GM21423 (cell line): ENCODE results near the gene RAB10.
"Not testable (repeated sequence)": the region's sequence is repeated elsewhere in the genome, so short reads cannot be mapped to it uniquely, and the experiment has no call there.

Experiments
- ATAC-seq: cut with Tn5 transposase; IDR thresholded peaks from one replicate; pipeline ENCODE4 v1.9.1; 2021; ENCODE audit warnings: mild to moderate bottlenecking, moderate library complexity; ENCODE audit not compliant: unreplicated experiment

RAB10 gene

DNA sequence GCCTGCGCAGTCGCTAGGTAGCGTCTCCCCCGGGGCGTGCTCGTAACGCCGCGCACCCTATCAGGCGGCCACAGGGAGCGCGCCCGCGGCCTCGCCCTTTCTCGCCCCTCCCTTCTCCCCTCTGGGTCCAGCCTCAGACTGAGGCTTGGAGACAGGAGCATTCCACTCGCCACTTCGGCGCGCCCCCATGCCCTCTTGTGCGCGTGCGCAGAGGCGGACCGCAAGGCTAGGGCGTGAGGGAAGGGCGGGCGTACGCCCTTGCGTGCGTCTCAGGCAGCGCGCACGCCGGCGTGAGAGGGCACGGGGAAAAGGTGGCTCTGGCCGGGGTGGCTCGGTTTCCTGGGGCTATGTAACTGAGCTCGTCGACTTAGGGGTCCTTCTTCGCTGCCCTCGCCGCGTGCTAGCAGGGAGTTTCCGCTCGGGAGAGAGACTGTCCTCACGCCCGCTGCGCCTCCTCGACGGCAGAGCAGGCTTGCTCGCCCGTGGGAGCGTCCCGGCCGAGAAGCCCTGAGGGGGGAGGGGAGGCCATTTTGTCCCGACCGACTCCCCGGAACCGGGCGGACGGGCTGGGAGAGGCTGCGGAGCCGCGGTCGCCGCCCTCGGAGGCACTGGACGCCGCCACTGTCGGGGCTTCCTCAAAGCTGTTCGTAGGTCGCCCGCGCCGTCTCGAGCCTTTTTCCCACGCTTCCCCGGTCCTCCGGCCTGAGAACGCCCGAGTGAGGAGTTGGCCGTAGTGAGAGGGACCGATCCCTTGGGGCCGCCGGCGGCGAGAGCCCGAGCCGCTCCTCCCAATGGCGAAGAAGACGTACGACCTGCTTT, at the start of gene RAB10:
TSS of gene RAB10 (plus strand) at position 267 of the 819 bp plus-strand sequence. CDS start at position 792, 525 bp downstream.
- peak; percentile 86 for ATAC-seq

DNA sequence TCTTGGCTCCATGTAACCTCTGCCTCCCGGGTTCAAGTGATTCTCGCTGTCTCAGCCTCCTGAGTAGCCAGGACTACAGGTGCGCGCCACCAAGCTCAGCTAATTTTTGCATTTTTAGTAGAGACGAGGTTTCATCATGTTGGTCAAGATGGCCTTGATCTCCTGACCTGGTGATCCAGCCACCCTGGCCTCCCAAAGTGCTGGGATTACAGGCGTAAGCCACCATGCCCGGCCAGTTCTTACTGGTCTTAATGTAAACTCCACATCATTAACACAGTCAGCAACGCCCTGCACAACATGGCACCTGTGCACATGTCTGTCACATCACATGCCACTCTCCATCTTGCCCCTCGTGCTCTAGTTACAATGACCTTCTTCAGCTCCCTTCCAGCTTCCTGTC, 45.8 kb upstream of the RAB10 start:
- ATAC-seq: no peak

DNA sequence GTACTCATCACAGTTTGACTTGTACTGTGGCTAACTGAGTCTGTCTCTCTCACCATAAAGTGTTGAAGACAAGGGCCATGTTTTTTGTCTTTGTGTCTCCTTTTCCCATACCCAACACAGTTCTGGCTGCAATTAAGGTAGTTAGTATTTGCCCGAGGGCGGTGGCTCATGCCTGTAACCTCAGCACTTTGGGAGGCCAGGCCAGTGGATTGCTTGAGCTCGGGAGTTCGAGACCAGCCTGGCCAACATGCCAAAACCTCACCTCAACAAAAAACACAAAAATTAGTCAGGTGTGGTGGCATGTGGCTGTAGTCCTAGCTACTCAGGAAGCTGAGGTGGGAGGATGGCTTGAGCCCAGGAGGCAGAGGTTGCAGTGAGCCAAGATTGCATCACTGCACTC, 44.7 kb upstream of the RAB10 start:
- ATAC-seq: no peak

DNA sequence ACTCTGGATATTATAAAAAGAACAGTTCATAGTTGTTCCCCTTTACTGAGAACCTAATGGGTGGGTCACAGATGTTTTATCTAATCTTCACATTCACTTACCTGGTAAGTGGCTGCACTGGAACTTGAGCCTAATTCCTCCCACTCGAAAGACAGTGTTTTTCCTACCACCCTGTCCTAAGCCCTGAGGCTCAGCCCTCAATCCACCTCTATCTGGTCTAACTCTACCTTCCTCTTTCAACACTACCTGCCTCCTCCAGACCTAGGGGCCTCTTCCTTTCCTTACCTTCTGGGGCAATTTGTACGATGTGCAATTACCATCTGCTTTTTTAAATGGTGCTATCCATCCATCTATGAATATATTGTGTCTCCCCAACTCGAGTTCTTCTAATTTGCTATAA, 41.9 kb upstream of the RAB10 start:
- ATAC-seq: no peak

DNA sequence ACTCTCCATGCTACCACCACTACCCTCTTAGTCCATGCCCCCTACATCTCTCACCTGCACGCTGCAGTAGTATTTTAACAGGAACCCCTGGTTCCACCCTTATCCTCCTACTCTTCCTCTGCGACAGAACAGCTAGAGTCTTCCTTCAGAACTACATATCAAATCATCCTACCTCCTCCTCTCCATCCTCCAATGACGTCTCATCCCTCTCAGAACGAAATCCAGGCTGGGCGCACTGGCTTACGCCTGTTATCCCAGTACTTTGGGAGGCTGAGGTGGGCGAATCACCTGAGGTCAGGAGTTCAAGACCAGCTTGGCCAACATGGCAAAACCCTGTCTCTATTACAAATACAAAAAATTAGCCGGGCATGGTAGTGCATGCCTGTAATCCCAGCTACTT, 41.3 kb upstream of the RAB10 start:
- no peak for ATAC-seq

DNA sequence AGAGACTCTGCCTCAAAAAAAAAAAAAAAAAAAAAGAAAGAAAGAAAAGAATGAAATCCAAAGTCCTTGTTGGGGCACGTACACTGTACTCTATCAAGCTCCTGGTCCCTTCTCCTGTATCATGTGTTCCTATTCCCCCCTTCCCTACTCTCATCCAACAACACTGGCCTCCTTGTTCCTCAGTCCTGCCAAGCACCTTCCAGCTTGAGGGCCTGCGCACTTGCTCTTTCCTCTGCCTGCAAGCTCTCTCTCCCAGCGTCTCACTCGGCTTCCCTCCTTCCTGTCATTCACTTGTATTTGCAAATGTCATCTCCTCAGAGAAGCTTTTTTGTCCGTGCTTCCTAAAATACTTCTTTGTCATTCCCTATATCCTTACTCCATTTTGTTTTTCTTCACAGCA, 40.8 kb upstream of the RAB10 start:
- no peak for ATAC-seq

DNA sequence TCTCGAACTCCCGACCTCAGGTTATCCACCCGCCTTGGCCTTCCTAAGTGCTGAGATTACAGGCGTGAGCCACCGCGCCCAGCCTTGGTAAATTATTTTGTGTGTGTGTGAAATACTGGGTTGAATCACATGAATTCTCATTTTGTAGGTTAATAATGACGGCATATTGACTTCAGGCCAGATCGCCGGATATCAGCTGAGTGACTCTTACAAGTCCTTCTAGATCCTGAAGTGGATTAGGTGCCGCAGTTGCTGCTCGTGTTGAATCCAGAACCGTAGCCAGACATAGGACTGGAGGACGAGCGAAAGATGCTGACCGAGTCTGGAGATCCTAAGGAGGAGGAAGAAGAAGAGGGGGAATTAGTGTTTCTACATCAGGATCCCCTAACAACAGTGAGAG, 39.4 kb upstream of the RAB10 start:
- no peak for ATAC-seq

DNA sequence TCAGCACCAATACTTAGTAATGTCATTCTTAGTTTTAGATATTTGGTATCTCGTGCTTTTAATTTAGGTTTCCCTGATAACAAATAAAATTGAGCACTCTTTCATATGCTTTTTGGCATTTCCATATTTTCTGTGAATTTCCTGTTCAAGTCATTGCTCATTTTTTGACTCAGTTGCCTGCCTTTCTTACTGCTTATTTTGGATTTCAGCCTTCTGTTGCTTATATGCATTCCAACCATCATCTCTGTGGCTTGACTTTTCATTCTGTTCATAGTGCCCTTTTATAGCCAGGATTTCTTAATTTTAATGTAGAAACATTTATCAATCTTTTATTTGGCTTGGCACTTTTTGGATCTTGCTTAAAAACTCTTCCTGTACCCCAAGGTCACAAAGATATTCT, 37.0 kb upstream of the RAB10 start:
- ATAC-seq: no peak

DNA sequence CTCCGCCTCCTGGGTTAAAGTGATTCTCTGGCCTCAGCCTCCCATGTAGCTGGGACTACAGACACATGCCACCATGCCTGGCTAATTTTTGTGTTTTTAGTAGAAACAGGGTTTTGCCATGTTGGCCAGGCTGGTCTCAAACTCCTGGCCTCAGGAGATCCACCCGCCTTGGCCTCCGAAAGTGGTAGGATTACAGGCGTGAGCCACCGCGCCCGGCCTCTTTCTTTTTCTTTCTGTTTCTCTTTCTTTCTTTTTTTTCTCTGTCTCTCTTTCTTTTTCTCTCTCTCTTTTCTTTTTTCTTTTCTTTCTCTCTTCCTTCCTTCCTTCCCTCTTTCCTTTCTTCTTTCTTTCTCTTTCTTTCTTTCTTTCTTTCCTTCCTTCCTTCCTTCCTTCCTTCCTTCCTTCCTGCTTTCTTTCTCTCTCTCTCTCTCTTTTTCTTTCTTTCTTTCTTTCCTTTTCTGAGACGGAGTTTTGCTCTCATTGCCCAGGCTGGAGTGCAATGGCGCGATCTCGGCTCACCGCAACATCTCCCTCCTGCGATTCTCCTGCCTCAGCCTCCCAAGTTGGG, 35.0 kb upstream of the RAB10 start:
- not testable (repeated sequence) for ATAC-seq

DNA sequence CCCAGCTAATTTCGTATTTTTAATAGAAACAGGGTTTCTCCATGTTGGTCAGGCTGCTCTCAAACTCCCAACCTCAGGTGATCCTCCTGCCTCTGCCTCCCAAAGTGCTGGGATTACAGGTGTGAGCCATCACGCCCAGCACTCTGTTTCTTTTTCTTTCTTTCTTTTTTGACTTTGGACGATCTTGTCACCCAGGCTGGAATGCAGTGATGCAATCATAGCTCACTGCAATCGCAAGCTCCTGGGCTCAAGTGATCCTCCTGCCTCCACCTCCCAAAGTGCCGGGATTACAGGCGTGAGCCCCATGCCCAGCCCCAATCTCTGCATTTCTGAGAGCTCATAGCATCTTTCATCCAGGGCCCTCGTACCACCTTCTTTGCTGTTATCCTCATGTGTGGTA, 34.5 kb upstream of the RAB10 start:
- not testable (repeated sequence) for ATAC-seq

DNA sequence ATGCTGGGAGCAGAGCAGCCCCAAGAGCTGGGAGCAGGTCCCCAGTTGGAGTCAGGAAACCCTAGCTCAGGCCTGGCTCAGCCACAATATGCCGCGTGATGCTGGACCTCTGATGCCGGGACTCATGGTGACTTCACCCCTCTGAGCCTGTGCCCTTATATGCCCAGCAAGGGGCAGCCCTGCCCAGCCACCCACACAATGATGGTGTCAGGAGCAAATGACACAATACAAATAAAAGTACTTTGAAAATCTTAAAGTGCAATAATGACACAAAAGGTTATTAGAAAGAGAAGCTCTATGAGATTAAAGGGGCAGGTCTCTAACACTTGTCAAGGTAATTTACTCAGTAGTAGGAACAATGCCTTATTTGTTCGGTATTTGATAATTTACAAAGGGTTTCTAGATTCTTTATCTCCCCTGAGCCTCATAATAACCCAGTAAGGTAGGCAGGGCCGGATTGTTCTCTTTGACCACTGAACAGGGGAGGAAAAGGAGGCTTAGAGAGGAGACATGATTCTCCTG, 33.3 kb upstream of the RAB10 start:
- ATAC-seq: no peak

DNA sequence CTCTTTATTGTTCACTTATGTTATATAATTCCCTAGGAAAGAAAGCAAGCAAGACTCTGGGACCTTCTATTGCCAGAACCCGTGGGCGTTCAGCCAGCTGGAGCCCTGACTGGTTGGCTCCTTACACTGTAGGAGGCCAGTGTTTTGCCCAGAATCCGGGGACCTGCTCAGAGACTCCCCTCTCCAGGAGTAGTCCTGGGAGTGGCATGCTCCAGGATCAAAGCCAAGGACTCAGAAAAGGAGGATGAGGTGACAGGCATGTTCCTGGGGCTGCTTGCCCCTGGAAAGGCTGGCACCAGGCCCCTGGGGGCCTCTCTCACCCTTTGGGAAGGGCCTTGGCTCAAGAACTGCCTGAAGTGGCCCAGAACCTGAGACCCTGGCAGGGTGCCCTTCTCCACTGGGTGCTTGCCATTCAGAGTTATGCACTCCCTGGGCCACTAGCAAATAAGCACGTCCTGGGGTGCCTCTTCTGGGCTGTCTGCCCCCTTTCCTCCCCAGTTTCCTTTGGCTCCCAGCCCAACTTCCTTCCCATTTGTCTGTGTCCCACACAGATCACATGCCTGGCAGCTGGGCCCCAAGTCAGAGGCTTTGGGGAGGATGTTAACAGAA, 32.0 kb upstream of the RAB10 start:
- no peak for ATAC-seq

DNA sequence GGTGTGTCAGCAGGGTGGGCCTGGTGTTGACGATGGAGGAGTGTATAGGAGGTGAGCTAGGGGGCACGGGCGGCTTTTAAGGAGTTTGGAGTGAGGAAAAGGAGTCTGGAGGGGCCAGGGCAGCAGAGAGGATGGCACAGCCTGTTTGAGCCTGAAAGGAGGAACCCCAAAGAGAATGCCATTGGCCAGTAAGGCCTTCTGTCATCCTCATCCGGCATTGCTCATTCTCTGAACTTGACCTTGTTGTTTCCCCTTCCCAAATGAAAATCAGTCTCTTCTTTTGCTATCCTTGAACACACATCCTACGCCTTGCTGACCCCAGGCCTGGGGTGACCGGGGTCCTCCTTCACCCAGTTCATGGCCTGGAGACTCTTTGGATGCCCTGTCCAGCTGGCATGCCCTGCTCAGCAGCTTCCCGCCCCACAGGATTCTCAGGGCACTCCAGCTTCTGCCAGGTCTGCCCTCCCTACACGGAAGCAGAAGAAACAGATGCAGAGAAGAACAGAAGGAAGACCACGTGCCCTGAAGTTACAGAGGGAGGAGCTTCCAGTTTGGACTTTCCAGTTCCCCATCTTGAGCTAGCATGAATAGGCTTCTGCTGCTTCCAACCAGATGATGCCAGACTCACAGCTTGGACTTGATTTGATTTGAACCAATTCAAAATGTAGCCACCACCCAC, 31.1 kb upstream of the RAB10 start:
- ATAC-seq: no peak

DNA sequence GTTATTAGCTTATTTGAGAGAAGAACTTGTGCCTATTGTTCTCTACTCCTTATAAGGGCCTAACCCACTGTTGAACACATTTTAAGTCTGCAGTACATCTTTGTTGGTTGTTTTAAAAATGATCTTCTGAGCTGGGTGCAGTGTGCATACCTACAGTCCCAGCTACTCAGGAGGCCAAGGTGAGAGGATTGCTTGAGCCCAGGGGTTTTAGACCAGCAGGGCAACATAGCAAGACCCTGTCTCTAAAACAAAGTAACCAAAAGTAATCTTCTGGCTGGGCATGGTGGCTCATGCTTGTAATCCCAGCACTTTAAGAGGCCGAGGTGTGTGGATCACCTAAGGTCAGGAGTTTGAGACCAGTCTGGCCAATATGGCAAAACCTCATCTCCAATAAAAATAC, 25.8 kb upstream of the RAB10 start:
- ATAC-seq: no peak

DNA sequence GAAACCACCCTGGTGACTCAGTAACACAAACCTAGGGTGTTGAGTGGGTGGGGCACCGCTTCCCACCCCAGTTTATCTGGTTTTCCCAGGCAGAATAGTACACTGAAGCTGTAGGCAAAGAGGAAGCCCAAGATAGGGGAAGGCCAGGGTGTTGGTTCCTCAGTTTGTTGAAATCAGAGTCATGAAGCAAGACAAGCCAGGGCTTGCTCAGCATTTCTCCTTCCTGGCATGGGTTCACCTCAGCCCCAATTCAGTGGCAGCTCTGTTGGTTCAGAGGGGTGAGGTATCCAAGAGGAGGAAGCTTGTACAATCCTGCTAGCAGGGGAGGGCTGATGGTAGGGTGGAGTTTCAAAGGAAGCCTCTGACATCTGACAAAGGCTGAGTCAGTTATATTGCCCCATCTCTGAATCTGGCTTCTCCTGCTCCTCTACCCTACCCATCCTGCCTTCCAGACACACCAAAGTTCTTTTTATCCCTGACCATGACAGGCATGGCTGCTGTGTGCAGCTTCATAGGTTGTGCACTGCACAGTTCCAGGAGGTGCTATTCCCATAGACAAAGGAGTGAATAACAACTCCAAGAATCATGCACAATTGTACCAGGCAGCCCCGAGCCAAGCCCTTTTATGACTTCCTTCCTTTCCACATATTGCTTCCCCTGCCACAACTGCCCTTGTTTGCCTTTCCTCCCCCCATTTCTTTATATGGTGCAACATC, 24.9 kb upstream of the RAB10 start:
- ATAC-seq: no peak

DNA sequence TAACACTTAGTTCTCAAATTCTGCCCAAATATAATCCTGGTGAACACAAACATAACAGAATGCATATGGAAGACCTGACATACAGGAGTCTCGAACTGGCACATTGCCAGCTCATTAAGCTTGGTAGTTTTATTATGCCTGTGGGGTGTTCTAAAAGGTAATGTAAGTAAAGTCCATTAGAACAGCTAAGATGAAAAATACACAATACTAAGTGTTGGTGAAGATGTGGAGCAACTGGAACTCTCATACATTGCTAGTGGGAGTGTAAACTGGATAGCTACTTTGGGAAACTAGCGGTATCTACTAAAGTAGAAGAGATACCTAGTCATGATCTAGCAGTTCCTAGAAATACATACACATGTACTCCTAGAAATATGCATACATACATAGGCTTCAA, 24.3 kb upstream of the RAB10 start:
- no peak for ATAC-seq

DNA sequence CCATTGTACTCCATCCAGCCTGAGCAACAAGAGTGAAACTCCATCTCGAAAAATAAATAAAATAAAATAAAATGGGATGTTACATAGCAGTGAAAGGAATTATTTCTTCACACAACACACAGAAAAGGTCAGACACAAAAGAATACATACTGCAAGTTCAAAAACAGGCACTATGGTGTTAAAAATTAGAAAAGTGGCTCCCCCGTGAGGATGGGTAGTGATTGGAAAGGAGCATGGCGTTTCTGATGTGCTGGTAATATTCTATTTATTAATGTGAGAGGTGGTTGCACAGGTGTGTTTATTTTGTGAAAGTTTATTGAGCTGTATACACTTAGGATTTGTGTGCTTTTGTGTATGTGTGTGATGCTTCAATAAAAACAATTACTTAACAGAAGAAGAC, 22.9 kb upstream of the RAB10 start:
- no peak for ATAC-seq

DNA sequence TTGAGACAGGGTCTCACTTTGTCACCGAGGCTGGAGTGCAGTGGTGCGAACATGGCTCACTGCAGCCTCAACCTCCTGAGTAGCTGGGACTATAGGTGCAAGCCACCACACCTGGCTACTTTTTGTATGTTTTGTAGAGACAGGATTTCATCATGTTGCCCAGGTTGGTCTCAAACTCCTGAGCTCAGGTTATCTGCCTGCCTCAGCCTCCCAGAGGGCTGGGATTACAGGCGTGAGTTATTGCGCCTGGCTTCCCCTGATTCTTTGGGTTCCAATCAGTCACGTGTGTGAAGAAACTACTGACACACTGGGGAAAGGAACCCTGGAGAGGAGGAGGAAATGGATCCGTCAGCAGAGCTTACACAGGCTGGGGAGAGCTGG, 22.3 kb upstream of the RAB10 start:
- no peak for ATAC-seq

DNA sequence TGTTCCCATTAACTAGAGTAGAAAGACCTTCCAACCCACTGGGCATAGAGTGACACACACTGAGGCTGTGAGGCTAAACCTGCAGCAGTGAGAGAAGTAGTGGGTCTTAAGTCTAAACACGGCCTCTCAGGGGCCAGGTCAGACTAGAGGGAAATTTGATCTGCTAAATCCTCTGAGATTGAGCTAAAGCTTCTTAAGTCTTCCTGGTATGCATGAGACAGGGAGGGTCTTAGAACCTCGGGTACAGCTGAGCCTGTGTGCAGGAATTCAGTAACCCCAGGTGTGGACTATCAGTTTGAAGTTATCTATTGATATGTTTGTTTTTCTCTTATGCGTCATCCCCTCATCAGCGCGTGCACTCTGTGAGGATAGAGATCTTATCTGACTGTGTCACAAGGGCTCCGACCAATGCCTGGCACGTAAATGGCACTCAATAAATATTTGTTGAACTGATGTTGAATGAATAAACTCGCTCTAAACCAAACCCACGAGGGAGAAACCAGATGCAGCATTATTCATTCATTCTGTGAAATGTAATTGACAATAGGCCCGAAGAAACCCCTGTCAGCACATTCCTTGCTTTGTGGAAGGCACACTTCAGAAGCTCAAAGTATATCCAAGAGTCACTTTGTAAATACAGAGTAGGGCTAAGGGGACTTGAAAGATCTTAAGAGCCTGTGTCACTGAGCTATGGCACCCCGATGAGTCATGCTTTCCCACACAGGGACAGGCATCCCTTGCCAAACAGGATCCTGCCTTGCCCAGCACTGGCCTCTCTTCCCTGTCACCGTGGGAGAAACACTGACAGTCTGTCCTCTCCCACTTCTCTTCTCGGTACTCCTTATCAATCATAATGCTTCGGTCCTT, 21.7 kb upstream of the RAB10 start:
- no peak for ATAC-seq

DNA sequence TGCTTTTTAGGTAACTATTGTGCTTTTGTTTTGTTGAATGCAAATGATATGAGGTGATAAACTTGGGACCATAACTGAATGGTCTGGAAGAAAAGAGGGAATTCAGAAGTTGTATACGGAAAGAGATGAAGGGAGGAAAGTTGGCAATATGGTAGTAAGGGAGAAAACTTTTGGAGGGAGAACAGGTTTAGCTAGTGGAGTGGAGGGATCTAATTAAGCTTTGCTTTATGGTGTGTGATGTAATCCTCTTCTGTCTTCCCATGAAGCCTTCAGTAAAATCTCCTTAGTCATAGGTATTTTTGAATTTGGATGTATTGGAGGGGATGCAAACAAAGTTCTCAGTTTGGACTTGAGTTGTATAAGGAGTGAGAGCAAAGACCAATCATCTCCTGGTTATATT, 20.2 kb upstream of the RAB10 start:
- no peak for ATAC-seq
